ENCODE measurements around the gene GARIN3. TPM values are rescaled to one million over a fixed set of nuclear protein-coding genes. Genes with fewer than 3 reads are reported as not detected.

GARIN3 gene
- total RNA-seq, 1 donor, result not detected

- H3K4me3 ChIP-seq (ENCODE audit: low read depth, low read length), result no peak overlapping the region
- no peak for TF ChIP-seq CTCF (IDR thresholded peaks at IDR 0.05; ENCODE audit: insufficient read depth, low read depth, low read length)
- no peak for DNase-seq (ENCODE audit: low read depth)
Observed at GRCh38 chr5:157120102-157120501, 46.0 kb downstream of the GARIN3 start.

GRCh38 chr5:157116483-157116954 lies 49.5 kb downstream of the GARIN3 start:
- no peak overlapping the region for H3K4me3 ChIP-seq (ENCODE audit: low read depth, low read length)
- no peak for TF ChIP-seq CTCF (IDR thresholded peaks at IDR 0.05; ENCODE audit: insufficient read depth, low read depth, low read length)
- no peak for DNase-seq (ENCODE audit: low read depth)

GRCh38 chr5:157115502-157115901 lies 50.6 kb downstream of the GARIN3 start:
- DNase-seq (ENCODE audit: low read depth), result no peak
- no peak for TF ChIP-seq CTCF (IDR thresholded peaks at IDR 0.05; ENCODE audit: insufficient read depth, low read depth, low read length)
- H3K4me3 ChIP-seq (ENCODE audit: low read depth, low read length), result no peak overlapping the region

- DNase-seq (ENCODE audit: low read depth), result no peak
- no peak for TF ChIP-seq CTCF (IDR thresholded peaks at IDR 0.05; ENCODE audit: insufficient read depth, low read depth, low read length)
- H3K4me3 ChIP-seq (ENCODE audit: low read depth, low read length), result no peak overlapping the region
Observed at GRCh38 chr5:157115012-157115411, 51.1 kb downstream of the GARIN3 start.

GRCh38 chr5:157113002-157113401 lies 53.1 kb downstream of the GARIN3 start:
- H3K4me3 ChIP-seq (ENCODE audit: low read depth, low read length), result no peak overlapping the region
- peak; percentile 26 for DNase-seq (ENCODE audit: low read depth)
- no peak for TF ChIP-seq CTCF (IDR thresholded peaks at IDR 0.05; ENCODE audit: insufficient read depth, low read depth, low read length)

Other genes starting within 250 kb of the GARIN3 start
- not detected in 2 replicates for gene TIMD4, start 203.0 kb downstream of the GARIN3 start, total RNA-seq
- gene HAVCR1, start 107.1 kb downstream of the GARIN3 start, total RNA-seq, result not detected in 2 replicates
- not detected in 2 replicates for gene HAVCR2, start 57.2 kb downstream of the GARIN3 start, total RNA-seq
- 9.0 and 12.5 TPM in 2 replicates for gene MED7, start 23.4 kb downstream of the GARIN3 start, total RNA-seq
- 1.3 TPM in 1 of 2 replicates, not detected in the other for gene ITK, start 14.6 kb upstream of the GARIN3 start, total RNA-seq
- gene CYFIP2, start 99.9 kb upstream of the GARIN3 start, total RNA-seq, result 11.6 and 13.4 TPM in 2 replicates

Data from fibroblast of villous mesenchyme (primary cell).